HG02938 (cell line): Measurements from ENCODE around the gene PCDH15.

ENCODE experiments used
- ATAC-seq: cut with Tn5 transposase; IDR thresholded peaks from one replicate; pipeline ENCODE4 v1.9.1; 2021; ENCODE audit warnings: mild to moderate bottlenecking, moderate library complexity; ENCODE audit not compliant: unreplicated experiment

PCDH15 gene

DNA sequence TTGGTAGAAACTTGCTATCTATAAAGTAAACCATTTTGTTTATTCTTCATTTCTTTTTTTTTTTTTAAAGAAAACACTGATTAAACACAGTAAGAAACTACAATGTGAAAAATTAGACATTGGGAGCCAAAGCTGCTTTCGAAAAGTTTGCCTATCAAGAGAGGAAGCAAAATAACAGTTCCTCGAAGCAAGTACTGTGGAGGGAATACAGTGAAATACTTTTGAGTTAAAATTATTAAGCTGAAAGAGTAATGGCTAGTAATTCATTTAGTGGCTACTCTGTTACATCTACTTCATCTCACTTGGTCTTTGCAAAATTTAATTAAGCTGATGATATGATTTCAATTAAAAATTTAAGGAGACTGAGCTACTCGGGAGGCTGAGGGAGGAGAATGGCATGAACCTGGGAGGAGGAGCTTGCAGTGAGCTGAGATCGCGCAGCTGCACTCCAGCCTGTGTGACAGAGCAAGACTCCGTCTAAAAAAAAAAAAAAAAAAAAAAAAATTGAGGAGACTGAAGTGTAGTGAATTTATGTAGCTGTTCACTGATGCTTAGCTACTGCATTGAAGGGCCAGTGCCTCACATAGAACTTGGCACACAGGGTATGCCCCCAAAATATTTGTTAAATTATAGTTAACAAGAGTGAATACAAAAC, 1046.3 kb downstream of the PCDH15 start:
- no peak for ATAC-seq
